ENCODE results near the gene CAVIN2.

CAVIN2 gene, protein sequence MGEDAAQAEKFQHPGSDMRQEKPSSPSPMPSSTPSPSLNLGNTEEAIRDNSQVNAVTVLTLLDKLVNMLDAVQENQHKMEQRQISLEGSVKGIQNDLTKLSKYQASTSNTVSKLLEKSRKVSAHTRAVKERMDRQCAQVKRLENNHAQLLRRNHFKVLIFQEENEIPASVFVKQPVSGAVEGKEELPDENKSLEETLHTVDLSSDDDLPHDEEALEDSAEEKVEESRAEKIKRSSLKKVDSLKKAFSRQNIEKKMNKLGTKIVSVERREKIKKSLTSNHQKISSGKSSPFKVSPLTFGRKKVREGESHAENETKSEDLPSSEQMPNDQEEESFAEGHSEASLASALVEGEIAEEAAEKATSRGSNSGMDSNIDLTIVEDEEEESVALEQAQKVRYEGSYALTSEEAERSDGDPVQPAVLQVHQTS
- total RNA-seq = 0.26 to 2.3 reads per million in 2 donors

DNA sequence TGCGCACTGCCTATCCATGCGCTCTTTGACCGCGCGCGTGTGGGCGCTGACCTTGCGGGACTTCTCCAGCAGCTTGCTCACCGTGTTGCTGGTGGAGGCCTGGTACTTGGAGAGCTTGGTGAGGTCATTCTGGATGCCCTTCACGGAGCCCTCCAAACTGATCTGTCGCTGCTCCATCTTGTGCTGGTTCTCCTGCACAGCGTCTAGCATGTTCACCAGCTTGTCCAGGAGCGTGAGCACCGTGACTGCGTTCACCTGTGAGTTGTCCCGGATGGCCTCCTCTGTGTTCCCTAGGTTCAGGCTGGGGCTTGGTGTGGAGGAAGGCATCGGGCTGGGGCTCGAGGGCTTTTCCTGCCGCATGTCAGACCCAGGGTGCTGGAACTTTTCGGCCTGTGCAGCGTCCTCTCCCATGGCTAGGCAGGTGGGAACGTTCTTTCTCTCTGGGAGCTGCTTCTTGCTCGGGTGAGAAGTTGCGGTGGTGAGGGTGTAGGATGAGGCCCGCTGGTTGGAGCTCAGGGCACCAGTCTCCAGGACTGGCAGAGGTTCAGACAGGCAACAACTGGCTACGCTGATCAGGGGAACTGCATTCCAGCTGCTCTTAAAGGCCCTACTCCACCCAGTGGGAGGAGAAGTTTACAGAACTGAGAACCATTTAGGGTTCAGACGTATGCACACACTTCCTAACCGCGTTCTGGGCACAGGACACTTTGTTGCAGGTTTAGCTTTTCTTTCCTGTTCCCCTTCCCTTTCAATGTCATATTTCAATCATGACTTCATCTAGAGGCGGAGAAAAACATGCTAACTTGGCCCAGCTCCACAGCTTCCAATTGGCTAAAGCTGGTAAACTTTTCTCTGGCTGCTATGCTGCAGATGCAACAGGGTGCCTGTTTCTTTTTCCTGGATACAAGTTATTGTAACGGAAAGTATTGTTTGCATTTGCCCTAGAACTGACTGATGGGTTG, at the start of gene CAVIN2:
Gene CAVIN2, minus strand, starts transcription at position 574 of the 962 bp plus-strand sequence. Its CDS starts 163 bp downstream, at position 411.
- DNase-seq = no peak

DNA sequence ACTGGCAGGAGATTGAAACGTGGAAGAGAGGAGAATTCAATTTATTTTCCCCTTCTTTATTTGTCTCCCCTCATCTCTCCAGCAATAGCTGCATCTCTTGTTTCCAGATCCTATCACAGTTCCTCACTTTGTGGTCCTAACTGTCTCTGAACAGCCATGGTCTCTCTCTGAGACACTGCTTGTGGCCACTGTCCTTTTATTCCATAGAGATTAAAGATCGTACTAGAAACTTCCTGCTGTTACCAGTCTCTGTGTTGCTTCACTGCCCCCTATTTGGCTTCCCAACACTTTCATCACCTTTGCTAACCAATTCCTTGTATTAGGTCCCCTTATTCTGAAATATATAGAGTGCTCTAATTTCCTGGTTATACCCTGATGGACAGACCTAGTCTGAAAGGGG, 48.9 kb upstream of the CAVIN2 start:
- no peak for DNase-seq

DNA sequence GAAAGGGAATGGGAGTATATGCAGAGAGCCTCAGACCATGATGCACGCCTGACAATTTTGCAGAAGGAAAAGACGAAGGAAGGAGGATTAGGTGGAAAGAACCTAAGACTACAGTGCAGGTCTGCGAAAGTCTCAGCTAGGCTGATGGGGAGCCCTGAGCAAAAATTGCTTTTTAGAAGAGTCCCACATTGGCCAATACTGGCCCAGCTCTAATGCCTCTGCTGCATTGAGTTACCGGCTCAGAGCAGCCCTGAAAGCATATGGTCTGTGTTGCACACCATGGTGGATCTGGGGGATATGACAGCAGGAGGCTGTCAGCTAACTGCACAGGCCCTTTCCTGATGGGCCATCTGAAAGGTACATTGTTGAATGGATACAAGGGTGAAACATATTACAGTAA, 48.3 kb upstream of the CAVIN2 start:
- DNase-seq = no peak

DNA sequence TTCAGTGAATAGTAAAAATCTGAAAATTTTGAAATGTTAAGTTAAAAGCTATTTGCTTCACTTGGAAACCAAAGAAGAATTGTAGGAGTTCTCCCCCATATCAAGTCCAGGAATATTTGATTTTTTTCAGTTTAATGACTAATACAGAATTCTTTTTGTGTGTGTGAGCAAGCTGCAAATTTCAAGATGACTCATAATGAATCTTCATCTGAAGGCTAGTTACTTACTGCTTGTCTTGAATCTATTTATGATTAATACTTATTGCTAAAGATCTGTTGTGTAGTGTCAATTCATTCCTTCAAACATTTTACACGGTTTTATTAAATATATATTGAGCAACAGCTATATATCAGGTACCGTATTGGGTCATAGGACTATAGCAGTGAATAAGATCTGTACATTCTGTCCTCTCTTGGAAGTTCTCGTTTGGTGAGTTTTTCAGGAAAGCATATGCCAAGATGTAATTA, 47.8 kb upstream of the CAVIN2 start:
- no peak for DNase-seq

DNA sequence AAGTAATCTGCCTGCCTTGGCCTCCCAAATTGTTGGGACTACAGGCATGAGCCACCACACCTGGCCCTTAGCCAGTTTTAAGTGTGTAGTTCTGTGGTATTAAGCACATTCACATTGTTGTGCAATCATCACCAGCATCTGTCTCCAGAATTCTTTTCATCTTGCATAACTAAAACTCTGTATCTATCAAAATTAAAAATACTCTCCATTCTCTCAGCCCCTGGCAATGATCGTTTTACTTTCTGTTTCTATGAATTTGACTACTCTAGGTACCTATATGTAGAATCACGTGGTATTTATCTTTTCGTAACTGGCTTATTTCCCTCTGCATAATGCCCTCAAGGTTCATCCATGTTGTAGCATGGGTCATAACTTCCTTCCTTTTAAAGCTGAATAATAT, 45.5 kb upstream of the CAVIN2 start:
- no peak for DNase-seq

DNA sequence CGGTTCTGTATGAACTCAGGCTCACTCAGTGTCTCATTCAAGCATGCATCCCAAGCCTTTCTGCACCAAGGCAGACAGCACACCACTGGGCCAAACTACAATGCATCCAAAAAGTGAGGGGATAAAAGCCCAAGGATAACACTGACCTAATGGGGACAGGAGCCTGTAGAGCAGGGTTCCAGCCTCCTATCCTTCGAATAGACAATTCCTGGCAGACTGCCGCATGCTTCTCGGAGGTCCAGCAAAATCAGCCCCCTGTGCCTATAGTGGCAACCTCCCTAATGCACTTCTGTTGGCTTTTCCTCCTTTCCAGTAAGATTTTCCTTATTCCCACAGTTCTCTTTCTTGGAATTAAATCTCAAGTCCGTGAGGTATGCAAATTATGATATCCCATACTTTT, 44.8 kb upstream of the CAVIN2 start:
- no peak for DNase-seq

DNA sequence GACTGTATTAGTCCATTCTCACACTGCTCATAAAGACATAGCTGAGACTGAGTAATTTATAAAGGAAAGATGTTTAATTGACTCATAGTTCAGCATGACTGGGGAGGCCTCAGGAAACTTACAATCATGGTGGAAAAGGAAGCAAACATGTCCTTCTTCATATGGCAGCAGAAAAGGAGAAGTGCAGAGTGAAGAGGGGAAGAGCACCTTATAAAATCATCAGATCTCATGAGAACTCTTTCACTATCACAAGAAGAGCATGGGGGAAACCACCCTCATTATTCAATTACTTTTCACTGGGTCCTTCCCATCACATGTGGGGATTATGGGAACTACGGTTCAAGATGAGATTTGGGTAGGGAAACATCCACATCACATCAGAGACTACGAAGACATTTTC, 43.0 kb upstream of the CAVIN2 start:
- DNase-seq = no peak

DNA sequence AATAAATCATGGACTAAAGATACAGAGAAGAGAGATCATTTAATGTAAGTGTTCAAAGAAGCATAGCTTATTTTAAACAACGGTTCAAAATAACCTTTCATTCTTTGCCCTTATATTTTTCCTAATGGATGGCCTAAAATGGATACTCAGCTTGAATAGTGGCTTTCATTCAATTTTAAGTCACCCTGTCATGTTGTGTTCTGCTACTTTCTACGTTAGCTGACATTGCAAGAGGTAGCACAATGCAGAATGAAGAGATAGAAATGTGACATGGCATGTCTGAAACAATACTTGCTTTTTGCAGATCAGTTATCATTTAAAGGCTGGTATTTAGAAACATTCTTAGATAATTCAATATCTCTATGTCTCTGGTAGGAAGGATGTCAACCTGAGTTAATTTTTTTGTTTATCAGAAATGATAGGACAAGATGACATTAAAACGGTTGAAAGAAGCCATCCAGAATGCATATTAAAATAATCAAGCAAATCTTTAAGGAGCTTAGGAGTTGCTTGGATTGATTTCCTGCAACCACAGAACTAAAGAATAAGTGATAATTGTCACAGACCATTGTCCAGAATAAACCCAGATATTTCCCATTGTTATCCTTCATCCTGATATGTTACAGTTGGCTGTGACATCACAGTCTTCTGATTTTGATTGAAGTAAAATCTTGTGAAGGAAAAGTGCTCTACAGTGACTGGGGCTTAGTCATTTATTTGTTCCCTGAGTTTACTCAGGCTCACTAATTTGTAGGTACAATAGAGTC, 41.7 kb upstream of the CAVIN2 start:
- no peak for DNase-seq

DNA sequence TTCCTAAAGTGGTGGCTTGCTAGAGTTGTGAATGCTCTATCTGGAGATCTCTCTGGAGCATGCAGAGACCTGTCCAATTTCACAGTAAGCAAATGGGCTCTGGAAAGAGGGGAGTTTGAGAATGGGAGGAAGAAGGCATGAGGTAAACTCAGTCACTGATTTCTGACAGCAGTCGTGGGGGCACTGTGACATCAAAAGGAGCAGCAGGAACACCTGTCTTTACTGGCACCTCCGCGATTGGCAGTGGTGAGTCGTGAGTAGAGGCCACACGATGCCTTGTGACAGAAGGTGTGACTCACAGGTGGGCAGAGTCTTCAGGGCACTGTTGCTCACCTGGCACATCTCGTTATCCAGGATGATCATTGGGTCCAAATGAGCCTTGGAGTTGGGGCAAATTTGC, 38.8 kb upstream of the CAVIN2 start:
- no peak for DNase-seq

DNA sequence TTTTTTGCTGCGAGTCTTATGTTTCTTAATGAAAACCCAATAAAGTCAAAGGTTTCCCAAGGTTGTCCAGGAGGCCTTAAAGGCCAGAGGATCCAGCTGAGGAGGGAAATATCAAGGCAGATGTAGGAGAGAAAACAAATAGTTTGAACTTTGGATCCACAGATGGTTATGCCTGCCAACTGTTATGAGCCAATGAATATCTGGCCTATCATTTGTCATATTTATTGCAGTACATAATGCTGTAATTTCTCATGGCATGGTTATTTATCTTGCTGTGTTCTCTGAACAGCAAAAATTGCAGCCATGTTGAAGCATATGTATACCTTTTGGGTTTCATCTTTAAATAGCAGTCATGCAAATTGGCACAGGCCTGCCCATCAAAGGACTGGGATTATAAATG, 38.2 kb upstream of the CAVIN2 start:
- no peak for DNase-seq

DNA sequence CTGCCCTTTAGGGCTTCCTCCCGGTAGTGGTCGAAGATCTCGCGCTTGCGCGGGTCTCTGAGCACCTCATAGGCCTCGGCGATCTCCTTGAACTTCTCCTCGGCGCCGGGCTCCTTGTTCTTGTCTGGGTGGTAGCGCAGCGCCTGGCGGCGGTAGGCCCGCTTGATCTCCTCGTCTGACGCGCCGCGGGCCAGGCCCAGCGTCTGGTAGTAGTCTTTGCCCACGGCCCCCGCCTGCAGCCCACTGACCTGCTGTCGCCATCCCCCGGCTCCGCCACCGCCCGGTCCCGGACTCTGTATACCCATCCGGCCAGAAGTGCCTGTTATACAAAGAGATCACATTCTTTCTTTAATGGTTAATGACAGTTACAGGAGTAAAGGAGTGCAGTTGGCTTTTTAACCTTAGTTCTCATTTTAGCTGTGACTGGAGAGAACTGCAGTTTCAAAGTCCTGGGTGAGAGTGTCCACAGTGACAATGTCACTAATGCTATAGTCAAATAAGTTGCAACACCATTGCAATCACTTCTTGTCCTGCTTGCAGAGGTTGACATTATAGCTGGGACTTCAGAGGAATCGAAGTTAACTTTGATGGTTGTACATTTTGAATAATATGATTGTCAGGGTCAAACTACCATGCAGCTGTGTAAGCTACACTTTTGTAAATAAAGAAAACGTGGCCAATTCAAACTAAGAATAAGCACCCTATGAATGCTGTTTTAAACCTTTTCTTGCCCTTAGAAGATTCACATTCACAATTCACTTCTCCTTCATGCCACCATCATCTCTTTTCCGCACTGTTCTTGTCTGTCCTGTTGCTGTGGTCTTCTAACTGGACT, 35.3 kb upstream of the CAVIN2 start:
- no peak for DNase-seq

DNA sequence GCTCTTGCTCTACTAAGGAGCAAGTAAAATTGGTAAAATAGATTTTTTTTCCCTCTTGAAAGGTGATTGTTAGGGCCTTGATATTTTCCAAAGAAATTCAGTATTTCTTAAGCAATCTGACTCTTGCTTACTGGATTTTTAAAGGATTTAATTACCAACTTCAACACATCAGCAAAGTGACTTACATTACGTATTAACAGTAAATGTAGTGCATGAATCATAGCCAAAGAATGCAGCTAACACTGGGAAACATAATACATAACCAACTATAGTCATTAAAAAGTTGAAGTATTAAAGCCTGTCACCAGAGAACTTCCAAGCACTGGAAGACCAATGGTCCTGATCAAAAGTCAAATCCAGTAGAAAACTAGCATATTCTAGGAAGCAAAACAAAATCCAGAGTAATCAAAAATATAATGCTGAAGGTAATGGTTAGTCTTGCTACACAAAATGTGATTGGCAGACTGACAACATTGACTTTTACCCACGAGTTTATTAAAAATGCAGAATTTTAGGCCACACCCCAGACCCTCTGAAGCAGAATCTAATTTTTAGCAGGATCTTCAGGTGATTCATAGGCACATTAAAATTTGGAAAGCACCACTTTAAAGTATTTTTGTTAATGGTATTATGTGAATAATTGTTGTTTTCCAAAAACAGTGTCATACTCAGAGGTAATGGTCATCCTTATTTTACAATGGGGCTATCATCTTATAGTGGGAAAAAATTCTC, 31.8 kb upstream of the CAVIN2 start:
- no peak for DNase-seq

DNA sequence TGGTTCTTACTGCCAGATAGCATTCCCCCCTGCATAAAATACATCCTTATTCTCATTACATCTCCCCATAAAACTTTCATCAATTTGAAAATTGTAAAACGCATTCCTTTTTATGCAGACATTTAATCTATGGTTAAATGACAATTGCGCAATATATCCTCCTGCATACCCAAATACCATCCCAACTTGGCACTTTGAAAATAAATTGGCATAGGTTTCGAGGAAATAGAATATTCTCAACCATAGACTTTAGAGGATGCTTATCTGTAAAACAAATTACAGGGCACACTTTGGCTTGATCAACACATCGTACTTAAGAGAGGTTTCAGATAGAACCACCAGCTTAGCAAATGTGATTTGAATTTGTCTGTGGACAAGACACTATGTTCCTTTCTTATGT, 31.0 kb upstream of the CAVIN2 start:
- no peak for DNase-seq

DNA sequence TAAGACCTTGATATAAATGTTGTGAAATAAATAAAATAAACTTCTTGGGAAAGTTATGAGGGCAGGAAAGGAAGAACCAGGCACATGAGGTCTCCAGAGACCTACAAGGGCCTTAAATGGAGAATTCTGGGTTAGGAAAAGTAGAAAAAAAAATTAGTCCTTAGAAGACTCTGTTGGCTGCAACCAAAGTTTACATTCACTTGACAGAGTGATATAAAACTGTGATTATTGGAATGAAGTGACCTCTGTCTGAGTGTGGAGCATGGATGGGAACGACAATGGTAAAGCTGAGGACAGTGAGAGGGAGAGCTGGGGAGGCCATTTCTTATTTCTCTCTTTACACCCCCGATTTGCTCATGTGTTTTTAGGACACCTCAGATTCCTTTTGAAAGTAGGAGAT, 29.0 kb upstream of the CAVIN2 start:
- DNase-seq = no peak

DNA sequence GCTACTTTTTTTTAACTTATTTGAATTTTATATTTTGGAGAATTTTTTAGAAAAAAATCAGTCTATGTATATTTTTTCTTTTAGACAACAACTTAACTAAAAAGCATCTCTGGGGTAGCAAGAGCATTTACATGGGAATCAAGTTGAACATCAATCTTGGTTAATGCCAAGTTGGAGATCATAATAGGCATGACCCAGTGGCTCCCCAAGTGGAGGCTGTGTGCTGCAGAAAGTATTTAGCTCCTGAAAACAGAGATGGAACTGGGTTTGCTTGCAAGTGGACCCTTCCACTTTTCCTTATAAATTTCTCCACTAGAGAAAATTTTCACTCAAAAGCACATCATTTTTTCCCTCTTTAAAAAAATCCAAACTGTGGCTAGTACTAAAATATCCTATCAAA, 23.9 kb upstream of the CAVIN2 start:
- DNase-seq = no peak

DNA sequence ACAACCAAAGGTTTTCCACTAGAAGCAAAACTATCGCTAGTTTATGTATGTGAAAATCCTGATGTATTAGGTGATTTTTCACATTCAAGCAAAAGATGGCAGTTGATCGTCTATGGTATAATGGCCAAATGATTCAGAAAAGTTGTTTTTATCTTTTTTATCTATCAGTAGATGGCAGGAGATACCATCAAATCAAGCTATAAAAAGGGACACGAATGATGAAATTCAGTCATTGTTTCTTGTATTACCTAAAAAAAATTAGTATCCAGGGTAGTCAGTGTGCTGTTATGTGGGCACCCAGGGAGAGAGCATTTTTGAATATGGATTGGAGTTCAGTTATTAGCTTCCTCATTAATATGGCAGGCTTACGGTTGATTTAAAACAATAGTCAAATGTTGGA, 22.9 kb upstream of the CAVIN2 start:
- no peak for DNase-seq

DNA sequence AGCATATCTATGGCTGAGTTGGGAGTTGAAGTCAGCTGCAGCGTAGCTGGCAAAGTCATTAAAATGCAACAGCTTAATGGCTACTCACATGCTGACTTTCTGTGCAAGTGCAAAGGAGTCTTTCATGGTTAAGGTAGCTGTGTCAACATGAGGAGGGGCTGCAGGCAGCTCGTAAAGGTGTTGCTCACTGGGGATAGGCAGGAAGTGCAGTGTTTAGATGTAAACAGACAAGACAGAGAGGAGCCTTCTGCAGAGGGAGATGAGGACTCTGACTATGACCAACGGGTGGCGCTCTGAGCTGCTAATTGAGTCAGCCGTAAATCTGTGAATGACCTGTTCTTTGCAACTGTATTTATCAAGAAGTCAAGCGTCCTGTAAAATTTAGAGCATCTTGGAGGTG, 22.3 kb upstream of the CAVIN2 start:
- no peak for DNase-seq

DNA sequence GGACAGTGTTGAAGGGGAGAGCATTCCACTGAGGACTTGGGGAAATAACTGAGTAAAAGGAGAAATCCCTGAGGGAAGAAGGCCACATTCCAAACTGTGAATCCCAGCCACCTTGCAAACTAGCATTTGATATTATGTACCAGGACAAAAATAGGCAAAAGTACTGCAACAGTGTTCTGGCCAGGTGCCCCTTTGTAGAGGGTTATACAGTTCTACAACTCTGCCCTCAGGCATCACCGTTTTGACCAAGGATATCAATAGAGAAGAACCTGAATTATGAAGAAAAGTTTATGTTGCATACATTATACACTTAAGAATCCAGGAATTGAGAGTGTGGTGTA, 20.6 kb upstream of the CAVIN2 start:
- DNase-seq = no peak

DNA sequence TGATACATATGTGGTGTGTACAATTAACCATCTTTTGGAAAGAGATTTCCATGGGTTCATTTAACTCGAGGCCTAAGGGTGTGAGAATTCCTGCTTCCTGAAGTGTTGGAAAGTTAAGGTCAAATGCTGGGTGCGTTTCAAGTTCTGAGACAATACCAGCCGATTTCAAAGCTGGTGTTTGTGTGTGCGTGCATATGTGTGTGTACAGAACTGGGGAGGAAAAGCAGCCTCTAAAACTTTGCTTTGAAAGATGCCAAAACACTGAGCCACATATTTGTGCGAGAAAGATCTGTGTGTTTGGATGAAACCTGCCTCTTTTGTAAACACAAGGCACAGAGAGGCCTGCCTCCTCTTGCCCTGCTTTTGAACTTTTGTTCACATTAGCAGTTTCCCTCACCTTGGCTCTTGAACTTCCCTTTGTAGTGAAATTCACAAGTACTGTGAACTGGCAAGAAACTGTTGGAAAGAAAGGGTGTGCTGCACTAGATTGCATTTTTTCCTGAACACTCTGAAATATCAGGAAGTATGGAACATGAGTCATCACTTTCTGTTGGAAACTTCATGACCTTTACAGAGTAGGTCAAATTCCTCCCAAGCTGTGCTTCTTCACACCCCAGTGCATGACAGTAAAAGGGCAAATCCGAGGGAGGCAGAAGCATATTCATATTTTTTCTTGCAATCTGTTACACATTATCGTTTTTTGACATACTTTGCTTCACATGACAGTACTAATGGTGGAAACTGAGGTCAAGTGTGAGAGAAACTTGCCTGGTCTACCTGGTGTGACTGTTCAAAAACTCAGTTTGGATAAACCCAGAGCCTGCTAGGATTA, 20.0 kb upstream of the CAVIN2 start:
- no peak for DNase-seq

DNA sequence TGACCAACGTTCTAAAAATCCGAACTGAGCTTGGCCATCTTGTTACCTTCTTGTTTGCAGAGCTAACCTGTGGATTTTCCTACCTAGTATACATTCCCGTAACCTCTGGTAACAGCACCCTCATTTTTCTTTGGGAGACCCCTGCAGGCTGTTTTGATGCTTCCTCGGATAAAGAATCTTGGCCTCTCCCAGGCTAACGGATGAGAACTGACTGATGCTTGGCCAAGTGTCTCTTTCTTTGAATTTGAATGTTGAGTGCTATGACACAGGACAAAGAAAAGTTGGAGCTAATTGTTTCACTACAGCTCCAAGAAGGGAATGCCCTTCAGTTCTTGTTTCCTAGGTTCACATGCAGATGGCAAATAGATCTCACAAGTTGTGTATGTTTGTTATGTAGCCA, 19.3 kb upstream of the CAVIN2 start:
- no peak for DNase-seq

Measured in activated gamma-delta T cell (primary cell).